Measurements from ENCODE around the gene ERH. TPM values are rescaled to one million over a fixed set of nuclear protein-coding genes. Genes with fewer than 3 reads are reported as not detected.

Gene ERH
- total and polyA plus RNA-seq, 10 of the 15 experiments (the other 5 are each of a cell fraction or from before 2014, with no cell fraction given), result 255 to 852 (median 382) TPM

GRCh38 chr14:69404478-69404877 is 6.4 kb upstream of the ERH start:
- TF ChIP-seq BCL3 (IDR thresholded peaks at IDR 0.05; ENCODE audit: borderline replicate concordance, insufficient read depth, low read depth, low read length, poor library complexity, severe bottlenecking) (no peak), CHD4 (IDR thresholded peaks at IDR 0.05) (no peak), CREB1 (IDR thresholded peaks at IDR 0.05; ENCODE audit: low read depth) (no peak), STAT1 (conservative IDR thresholded peaks at IDR 0.05) (no peak), NFXL1 (IDR thresholded peaks at IDR 0.05; ENCODE audit: borderline replicate concordance) (no peak)
- CTCF ChIA-PET, result interaction anchor here (0.7 to 1.7 kb wide), 4 partner anchors 37 to 224 kb away, joined by 3 to 5 read pairs (median 4); no protein-coding TSS in a partner anchor
- in situ Hi-C loops (cut with MboI) (no loop called here), intact Hi-C loops (cut with micrococcal nuclease; ENCODE audit: unreplicated experiment) (no loop called here)
- 98% methylated on average over 3 of the region's 3 CpGs for WGBS (ENCODE audit: insufficient coverage, insufficient replicate concordance, low lambda C conversion rate, missing lambda C conversion rate)
- Histone ChIP-seq H3K27ac (ENCODE audit: control insufficient read depth, insufficient read depth) (no peak overlapping the region), H3K79me2 (ENCODE audit: control insufficient read depth, insufficient read depth, low read length) (peaks cover 55% of the 10 kb centered on the region), H3K9me3 (replicated peaks; ENCODE audit: control insufficient read depth, insufficient read depth, low read length) (peaks cover 6% of the 10 kb centered on the region; the same call in 2 of the 3 replicates), H2AFZ (ENCODE audit: control insufficient read depth, low read depth, low read length) (no peak overlapping the region), H4K20me1 (ENCODE audit: control insufficient read depth, insufficient read depth) (no peaks in the 10 kb centered on the region), H3K4me1 (ENCODE audit: control insufficient read depth, insufficient read depth, low read length) (no peaks in the 10 kb centered on the region), H3K9ac (ENCODE audit: control insufficient read depth, insufficient read depth, low read length) (no peak overlapping the region), H3K4me3 (no peak overlapping the region), H3K27me3 (replicated peaks in 1 of 2; ENCODE audit: control insufficient read depth in 2 of 2, insufficient read depth in 2 of 2, low read length in 1 of 2) (no peaks in the 10 kb centered on the region), H3K4me2 (ENCODE audit: control insufficient read depth, insufficient read depth) (no peak overlapping the region), H3K36me3 (ENCODE audit: control insufficient read depth in 2 of 2, insufficient read depth in 2 of 2, low read length in 1 of 2) (no peaks in the 10 kb centered on the region)
- ATAC-seq (no peak), FAIRE-seq (no peak), DNase-seq (ENCODE audit: low read depth, low spot score) (no peak)
- SMC1A ChIA-PET (ENCODE audit: uncharacterized antibody, unreplicated experiment), result interaction anchor here (1.3 to 4.0 kb wide), 4 partner anchors 9 to 40 kb away, joined by 3 to 18 read pairs (median 6); no protein-coding TSS in a partner anchor
- no TSS peak for BruUV-seq (replicated peaks)
- POLR2A ChIA-PET, result interaction anchor here (0.8 to 1.2 kb wide), 2 partner anchors 51 to 55 kb away, joined by 3 read pairs; no protein-coding TSS in a partner anchor
- RAD21 ChIA-PET (ENCODE audit: unreplicated experiment), result interaction anchor here (2.0 kb wide), 1 partner anchor 55 kb away, joined by 7 read pairs; no protein-coding TSS in a partner anchor
